ENCODE measurements around the gene DEUP1.

Gene DEUP1

DNA sequence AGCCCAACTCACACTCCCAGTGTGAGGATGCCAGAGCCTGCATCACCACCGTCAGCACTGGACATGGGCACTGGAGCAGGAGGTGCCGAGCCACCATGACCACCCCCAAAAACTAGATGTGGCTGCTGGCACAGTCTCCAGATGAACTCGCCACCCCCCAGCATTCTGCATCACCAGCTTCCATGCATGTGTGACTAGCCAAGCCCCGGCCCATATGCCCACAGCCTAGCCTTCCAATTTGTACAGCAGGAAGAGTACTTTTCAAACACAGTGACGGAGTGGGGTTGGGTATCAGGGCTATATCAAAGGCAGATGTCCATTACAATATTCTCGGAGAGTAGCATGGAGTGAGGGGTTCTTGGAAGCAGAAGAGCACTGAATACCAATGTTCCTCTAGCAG, 149.7 kb downstream of the DEUP1 start:
- Histone ChIP-seq H3K4me3 (ENCODE audit: low read length) (no peak overlapping the region), H3K27ac (ENCODE audit: low read length) (no peak overlapping the region), H3K4me1 (ENCODE audit: control insufficient read depth, low read depth, low read length) (peaks cover 32% of the 10 kb centered on the region), H3K9ac (ENCODE audit: low read length) (no peak overlapping the region), H3K9me3 (ENCODE audit: control insufficient read depth, low read depth, low read length) (no peaks in the 10 kb centered on the region), H3K36me3 (ENCODE audit: control insufficient read depth, low read depth, low read length) (no peaks in the 10 kb centered on the region), H3K27me3 (ENCODE audit: control insufficient read depth, insufficient read depth, low read length) (no peaks in the 10 kb centered on the region)

DNA sequence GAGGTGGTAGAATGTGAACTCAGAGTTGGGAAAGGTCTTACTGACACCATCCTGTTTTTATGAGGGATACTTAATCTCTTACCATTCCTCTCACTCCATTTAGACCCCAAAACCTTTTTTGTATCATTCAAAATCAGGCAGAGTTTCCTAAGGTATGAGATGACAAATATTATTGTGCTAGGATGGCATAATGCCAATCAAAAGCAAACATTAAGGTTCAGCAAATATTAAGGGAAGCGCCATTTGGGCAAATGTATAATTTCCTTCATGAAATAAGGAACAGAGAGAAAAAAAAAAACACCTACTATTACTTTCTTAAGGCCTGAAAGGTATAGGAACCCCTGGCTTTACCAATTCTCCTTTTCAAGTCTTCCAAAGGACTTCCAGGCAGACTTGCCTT, 150.2 kb downstream of the DEUP1 start:
- Histone ChIP-seq H3K27me3 (ENCODE audit: control insufficient read depth, insufficient read depth, low read length) (no peaks in the 10 kb centered on the region), H3K9me3 (ENCODE audit: control insufficient read depth, low read depth, low read length) (no peaks in the 10 kb centered on the region), H3K4me3 (ENCODE audit: low read length) (no peak overlapping the region), H3K27ac (ENCODE audit: low read length) (no peak overlapping the region), H3K9ac (ENCODE audit: low read length) (no peak overlapping the region), H3K36me3 (ENCODE audit: control insufficient read depth, low read depth, low read length) (no peaks in the 10 kb centered on the region), H3K4me1 (ENCODE audit: control insufficient read depth, low read depth, low read length) (peaks cover 32% of the 10 kb centered on the region)

DNA sequence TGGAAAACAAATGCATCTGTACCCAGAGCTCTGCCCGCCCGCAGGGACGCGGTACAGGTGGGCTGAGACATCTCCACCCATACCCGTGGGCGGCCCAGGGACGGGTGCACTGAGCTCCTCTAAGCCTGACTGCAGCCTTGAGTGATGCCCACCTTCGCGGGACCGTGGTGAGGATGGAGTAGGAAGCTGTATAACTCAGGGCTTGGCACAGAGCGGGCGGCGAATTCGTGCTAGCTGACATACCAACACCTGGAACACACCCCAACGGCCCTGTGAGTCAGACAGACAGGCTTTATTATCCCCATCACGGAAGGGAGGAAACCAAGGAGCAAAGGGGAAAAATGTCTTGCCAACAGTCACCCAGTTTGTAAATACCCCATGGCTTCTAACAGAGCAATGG, 150.7 kb downstream of the DEUP1 start:
- Histone ChIP-seq H3K4me3 (ENCODE audit: low read length) (no peak overlapping the region), H3K4me1 (ENCODE audit: control insufficient read depth, low read depth, low read length) (peaks cover 36% of the 10 kb centered on the region), H3K27ac (ENCODE audit: low read length) (no peak overlapping the region), H3K9ac (ENCODE audit: low read length) (no peak overlapping the region), H3K9me3 (ENCODE audit: control insufficient read depth, low read depth, low read length) (no peaks in the 10 kb centered on the region), H3K27me3 (ENCODE audit: control insufficient read depth, insufficient read depth, low read length) (no peaks in the 10 kb centered on the region), H3K36me3 (ENCODE audit: control insufficient read depth, low read depth, low read length) (no peaks in the 10 kb centered on the region)

DNA sequence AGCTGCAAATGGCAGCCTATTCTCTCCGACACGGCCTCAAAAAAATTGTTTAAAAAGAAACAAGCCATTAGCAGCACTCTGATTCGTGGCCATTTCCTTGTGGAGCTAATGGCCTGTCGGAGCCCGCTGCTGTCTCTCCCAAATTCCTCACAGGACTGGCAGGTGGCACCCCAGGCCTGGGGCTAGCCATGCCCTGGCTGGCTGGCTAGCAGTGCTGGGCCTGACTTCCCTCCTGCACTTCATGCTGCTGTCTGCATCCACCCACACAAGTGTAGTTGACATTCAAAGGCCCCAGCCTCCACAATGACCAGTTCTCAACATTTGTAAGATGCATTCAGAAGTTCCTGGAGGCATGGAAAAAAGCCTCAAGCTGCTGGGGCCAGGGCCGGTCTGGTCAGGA, 151.2 kb downstream of the DEUP1 start:
- Histone ChIP-seq H3K9ac (ENCODE audit: low read length) (no peak overlapping the region), H3K27ac (ENCODE audit: low read length) (no peak overlapping the region), H3K4me1 (ENCODE audit: control insufficient read depth, low read depth, low read length) (peaks cover 39% of the 10 kb centered on the region), H3K9me3 (ENCODE audit: control insufficient read depth, low read depth, low read length) (no peaks in the 10 kb centered on the region), H3K27me3 (ENCODE audit: control insufficient read depth, insufficient read depth, low read length) (no peaks in the 10 kb centered on the region), H3K36me3 (ENCODE audit: control insufficient read depth, low read depth, low read length) (no peaks in the 10 kb centered on the region), H3K4me3 (ENCODE audit: low read length) (no peak overlapping the region)

DNA sequence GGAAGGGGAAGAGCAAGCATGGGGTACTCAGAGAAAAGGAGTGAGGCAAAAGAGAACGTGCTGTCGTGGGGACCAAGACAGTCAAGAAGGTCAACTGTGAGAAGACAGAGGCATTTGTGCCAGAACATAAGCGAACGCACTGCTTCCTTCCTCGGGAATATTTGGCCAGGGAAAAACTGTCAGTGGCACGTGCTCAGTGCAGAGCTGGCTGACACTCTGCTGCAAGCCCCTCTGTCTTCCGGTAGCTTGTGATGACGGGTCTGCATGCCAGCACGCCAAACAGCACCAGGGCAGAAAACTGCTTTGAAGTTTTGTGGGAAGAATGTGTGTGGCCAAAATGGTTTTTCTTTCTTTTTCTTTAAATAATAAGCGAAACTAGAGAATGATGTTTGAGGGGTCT, 152.0 kb downstream of the DEUP1 start:
- Histone ChIP-seq H3K4me3 (ENCODE audit: low read length) (no peak overlapping the region), H3K9me3 (ENCODE audit: control insufficient read depth, low read depth, low read length) (no peaks in the 10 kb centered on the region), H3K9ac (ENCODE audit: low read length) (no peak overlapping the region), H3K4me1 (ENCODE audit: control insufficient read depth, low read depth, low read length) (peaks cover 39% of the 10 kb centered on the region), H3K27ac (ENCODE audit: low read length) (no peak overlapping the region), H3K36me3 (ENCODE audit: control insufficient read depth, low read depth, low read length) (no peaks in the 10 kb centered on the region), H3K27me3 (ENCODE audit: control insufficient read depth, insufficient read depth, low read length) (no peaks in the 10 kb centered on the region)

DNA sequence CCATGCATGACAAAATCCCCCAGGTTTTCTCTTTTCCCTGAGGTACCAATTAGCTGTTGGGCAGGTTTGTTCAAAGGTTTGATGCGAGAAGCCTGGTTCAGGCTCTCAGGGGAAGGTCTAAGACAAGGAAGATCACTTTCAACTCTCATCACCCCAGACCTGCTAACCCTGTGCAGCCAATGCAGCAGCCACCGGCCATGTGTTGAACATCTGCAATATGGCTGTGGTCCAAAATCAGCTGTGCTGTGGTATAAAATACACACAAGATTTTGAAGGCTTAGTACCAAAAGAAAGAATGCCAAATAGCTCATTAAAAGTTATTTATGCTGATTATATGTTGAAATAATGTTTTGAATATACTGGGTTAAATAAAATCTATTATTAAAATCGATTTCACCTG, 154.2 kb downstream of the DEUP1 start:
- no peaks in the 10 kb centered on the region for H3K36me3 ChIP-seq (ENCODE audit: control insufficient read depth, low read depth, low read length)

DNA sequence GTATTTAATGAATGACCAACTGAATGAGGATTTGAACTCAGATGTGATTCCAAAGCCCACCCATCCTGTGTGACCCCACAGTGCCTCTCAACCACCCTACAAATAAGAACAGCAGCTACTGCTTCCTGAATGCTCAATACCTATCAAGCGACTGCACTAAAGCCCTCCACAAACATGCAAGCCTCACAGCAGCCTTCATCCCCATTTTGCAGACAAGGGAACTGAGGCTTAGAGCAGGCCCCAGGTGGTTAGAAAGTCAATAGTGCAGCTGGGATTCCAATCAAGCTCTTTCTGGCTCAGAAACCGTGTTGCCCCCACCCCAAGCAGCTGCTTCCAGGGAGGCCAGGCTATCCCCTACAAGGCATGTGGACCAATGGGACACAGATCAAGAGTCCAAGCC, 155.4 kb downstream of the DEUP1 start:
- Histone ChIP-seq H3K36me3 (ENCODE audit: control insufficient read depth, low read depth, low read length) (no peaks in the 10 kb centered on the region), H3K27me3 (ENCODE audit: control insufficient read depth, insufficient read depth, low read length) (no peaks in the 10 kb centered on the region), H3K4me1 (ENCODE audit: control insufficient read depth, low read depth, low read length) (peaks cover 56% of the 10 kb centered on the region), H3K4me3 (ENCODE audit: low read length) (no peak overlapping the region), H3K27ac (ENCODE audit: low read length) (no peak overlapping the region), H3K9me3 (ENCODE audit: control insufficient read depth, low read depth, low read length) (no peaks in the 10 kb centered on the region), H3K9ac (ENCODE audit: low read length) (no peak overlapping the region)

More for the DNA sequence above, 154.2 kb downstream of the DEUP1 start:
- Histone ChIP-seq H3K9me3 (ENCODE audit: control insufficient read depth, low read depth, low read length) (no peaks in the 10 kb centered on the region), H3K4me1 (ENCODE audit: control insufficient read depth, low read depth, low read length) (peaks cover 43% of the 10 kb centered on the region), H3K9ac (ENCODE audit: low read length) (no peak overlapping the region), H3K4me3 (ENCODE audit: low read length) (no peak overlapping the region), H3K27me3 (ENCODE audit: control insufficient read depth, insufficient read depth, low read length) (no peaks in the 10 kb centered on the region), H3K27ac (ENCODE audit: low read length) (no peak overlapping the region)

DNA sequence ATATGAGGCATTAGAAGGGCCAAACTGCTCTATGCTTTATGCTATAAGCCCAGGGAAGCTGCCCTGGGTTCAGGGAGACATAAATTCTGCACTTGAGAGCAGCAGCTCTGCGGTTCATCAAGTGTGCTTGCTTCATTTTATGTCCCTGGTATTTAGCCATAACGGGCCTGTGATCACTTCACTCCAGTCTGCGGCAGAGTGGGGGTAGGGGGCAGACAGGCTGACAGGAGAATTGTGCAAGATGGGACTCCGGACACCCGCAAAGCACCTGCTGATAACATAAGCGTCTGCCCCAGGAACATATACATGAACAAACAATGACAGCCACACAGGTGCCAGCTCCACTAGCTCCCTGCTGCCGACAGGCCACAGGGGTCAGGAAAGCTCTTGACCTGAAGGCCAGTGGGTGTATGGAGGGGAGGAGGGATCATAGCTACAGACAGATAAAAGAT, 156.5 kb downstream of the DEUP1 start:
- no peaks in the 10 kb centered on the region for H3K36me3 ChIP-seq (ENCODE audit: control insufficient read depth, low read depth, low read length)
- no peaks in the 10 kb centered on the region for H3K27me3 ChIP-seq (ENCODE audit: control insufficient read depth, insufficient read depth, low read length)
- no peaks in the 10 kb centered on the region for H3K9me3 ChIP-seq (ENCODE audit: control insufficient read depth, low read depth, low read length)
- no peak overlapping the region for H3K4me3 ChIP-seq (ENCODE audit: low read length)
- peaks cover 66% of the 10 kb centered on the region for H3K4me1 ChIP-seq (ENCODE audit: control insufficient read depth, low read depth, low read length)
- no peak overlapping the region for H3K27ac ChIP-seq (ENCODE audit: low read length)
- H3K9ac ChIP-seq (ENCODE audit: low read length), result no peak overlapping the region

Measured in iPS-18a (cell line).